Glomerular endothelial cell (primary cell): ENCODE measurements around the gene FAAP20. TPM values are rescaled to one million over a fixed set of nuclear protein-coding genes. Genes with fewer than 3 reads are reported as not detected.

ENCODE experiments used
- DNase-seq: peaks from one replicate; pipeline ENCODE4 v3.0.0-alpha.2; 2011; ENCODE audit warnings: low read depth, low spot score; ENCODE audit errors: extremely low read depth
- total RNA-seq: library from RNA; depleted of rRNA; stranded (reverse); fragments of >200 nt; gene quantifications from 2 replicates; pipeline ENCODE4 v1.2.3, GENCODE V29; 2015

The FAAP20 gene
- total RNA-seq, 1 donor from 2014 or later = 56.9 TPM

DNA sequence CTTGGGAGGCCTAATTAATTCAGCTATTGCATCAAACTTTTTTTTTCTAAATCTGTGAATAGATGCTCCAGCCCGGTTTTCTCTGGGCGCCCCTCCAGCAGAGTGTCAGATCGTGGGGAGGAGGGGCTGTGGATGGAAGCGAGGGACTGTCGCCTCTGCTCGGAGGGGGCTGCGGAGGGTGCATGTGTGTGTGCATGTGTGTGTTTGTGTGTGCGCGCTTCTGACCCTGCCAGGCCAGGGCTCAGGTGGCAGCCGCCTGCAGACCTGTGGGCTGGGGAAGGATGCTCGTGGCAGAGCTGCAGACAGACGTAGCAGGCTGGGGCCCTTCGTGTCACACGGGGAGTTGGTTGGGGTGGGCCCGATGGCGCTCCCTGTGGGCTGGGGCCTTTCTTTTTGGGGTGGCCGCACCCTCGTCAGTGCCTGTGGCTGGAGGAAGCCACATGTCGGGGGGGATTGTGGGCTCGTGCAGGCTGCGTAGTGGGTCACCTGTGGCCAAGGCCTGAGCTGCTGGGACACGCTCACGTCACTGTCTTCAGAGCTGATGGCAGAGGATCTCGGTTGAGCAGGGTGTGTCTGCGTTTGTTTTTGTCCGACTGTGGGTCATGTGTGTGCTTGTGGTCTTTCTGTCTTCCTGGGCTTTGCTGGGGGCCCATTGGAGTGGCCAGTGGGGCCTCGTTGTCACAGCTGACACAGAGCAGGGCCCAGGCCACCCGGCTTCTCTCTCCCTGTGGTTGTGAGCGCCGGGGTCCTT, 36.4 kb upstream of the FAAP20 start:
- DNase-seq = no peak

DNA sequence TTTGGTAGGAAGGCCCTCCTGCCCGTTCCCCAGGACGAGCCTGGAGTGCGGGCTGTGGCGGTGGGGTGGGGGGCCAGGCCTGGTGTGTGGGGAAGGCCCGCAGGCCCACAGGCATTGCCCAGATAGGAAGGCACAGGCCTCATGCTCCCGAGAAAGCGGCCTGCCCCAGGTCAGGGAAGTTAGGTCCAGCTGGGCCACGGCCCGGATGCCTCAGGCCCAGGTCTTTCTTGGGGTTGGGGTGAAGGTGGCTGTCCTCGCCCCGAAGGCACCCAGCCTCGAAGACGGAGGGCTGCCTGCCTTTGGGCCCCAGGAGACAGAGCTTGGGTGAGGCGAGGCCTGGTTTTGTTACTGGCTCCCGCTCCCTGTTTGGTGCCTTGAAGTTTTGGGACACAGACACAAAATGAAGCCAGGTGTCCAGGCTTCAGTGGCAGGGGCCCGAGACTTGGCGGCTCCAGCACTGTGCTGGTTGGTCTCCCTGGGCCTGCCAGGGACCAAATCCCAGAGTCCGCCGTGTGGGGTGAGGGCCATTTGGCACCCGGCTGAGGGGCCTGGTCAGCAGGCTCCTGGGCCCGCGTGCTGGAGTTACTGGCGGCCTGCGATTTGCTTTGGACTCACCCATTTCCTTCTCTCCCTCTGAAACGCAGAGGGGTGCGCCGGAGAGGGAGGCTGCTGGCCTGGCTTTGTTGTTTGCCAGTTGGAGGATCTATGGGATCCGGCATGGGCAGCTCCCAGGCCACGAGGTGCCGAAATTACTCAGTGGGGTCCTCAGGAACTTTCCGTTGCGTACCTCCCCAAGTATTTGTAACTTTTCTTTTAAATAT, 35.5 kb upstream of the FAAP20 start:
- DNase-seq = no peak

DNA sequence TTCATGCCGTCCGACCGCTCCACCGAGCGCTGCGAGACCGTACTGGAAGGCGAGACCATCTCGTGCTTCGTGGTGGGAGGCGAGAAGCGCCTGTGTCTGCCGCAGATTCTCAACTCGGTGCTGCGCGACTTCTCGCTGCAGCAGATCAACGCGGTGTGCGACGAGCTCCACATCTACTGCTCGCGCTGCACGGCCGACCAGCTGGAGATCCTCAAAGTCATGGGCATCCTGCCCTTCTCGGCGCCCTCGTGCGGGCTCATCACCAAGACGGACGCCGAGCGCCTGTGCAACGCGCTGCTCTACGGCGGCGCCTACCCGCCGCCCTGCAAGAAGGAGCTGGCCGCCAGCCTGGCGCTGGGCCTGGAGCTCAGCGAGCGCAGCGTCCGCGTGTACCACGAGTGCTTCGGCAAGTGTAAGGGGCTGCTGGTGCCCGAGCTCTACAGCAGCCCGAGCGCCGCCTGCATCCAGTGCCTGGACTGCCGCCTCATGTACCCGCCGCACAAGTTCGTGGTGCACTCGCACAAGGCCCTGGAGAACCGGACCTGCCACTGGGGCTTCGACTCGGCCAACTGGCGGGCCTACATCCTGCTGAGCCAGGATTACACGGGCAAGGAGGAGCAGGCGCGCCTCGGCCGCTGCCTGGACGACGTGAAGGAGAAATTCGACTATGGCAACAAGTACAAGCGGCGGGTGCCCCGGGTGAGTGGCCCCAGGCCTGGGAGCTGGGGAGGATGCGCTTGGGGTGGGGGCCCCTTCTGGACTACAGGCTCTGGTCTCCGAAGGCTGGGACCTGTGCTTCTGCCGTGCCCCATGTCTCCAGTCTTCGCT, 34.7 kb upstream of the FAAP20 start:
- no peak for DNase-seq

DNA sequence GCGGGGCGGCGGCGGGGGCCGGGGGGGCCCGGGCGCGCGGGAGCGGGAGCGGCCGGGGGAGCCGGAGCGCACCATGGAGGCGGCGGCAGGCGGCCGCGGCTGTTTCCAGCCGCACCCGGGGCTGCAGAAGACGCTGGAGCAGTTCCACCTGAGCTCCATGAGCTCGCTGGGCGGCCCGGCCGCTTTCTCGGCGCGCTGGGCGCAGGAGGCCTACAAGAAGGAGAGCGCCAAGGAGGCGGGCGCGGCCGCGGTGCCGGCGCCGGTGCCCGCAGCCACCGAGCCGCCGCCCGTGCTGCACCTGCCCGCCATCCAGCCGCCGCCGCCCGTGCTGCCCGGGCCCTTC, 34.1 kb upstream of the FAAP20 start:
- no peak for DNase-seq

DNA sequence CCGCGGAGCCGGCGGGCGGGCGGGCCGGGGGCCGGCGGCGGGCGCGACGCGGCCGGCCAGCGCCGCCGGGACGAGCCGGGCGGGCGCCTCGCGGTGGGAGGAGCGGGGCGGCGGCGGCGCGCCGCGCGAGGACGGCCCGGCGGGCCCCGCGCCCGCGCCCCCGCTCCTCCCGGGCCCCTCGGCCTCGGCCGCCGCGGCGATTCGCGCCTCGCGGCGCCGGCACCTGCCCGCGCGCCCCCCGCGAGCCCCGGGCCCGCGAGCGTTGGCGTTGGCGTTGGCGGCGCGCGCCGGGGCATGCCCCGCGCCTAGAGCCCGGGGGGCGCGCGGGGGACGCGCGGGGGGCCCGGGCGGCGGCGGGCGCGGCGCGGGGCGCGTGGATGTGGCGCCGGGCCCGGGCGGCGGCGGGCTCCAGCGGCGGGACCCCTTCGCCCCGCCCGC, 33.6 kb upstream of the FAAP20 start, which contains the start of gene SKI:
TSS of gene SKI (plus strand) at position 163 of the 438 bp plus-strand sequence. CDS start 448 bp downstream, outside the sequence.
- DNase-seq = no peak

DNA sequence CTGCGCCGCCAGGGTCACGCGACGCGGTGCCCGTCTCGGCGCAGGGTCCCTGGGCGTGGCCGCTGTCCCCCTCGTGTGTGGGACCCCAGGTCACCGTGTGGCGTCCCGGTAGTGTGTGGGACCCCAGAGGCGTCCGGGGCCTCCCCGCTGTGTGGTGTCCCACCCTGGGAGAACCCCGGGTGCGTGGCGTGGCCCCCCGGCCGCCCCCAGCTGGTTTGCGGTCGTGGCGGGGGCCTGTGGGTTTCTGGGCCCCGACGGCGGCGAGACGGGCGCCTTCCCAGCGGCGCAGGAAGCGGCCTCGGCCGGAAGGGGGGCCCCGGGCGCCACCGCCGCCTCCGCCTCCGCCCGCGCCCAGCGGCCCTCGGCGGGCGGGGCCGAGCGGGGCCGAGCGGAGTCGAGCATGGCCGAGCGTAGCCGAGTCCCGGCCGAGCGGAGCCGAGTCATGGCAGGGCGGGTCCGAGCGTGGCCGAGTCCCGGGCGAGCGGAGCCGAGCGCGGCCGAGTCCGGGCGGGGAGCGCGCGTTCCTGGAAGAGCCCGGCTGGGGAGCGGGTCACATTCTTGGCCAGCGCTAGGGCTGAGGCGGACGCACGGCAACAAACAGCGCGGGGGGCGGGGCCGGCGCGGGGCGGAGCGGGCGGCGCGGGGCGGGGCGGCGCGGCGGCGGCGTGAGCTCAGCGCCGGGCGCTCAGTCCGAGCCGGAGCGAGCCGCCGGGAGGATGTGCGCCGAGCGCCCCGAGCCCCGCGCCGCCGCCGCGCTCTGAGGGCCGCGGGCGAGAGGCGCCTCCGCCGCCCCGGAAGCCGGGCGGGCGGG, 33.0 kb upstream of the FAAP20 start:
- DNase-seq = no peak

DNA sequence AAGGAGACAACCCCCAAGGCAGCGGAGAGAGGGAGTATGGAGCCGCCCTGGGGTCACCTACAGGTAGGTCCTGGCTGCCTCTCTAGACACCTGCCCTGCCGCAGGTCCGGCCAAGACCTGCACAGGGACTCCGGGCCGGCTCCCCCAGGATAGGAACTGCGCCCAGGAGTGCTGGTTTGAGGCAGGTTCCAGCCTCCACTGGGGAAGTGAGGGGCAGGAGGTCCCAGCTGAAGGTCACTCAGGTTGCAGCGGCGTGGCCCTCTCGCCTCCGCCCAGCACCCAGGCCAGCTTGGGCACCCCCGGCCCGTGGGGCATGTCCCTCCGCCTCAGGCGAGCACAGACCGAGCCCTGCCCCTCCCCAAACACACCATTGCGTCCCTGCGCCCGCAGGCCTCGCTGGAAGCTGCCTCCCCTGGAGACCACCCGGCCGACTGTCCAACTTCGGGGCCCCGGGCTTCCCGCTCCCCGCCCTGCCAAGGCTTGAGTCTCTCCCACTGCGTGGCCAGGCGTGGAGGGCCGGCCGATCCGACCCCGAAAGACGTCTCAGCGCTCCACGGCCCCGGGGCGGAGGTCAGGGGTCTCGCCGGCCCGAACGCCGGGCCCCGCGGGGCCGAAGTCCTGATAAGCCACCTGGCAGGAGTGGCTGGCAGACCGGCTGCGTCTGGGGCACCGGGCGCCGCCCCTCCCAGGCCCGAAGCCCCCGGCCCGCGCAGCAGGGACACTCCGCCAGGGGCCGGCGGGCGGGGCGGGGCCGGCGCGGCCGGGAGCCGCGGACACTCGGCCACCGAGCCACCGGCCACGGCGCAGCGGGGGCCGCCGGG, 32.2 kb upstream of the FAAP20 start:
- no peak for DNase-seq

DNA sequence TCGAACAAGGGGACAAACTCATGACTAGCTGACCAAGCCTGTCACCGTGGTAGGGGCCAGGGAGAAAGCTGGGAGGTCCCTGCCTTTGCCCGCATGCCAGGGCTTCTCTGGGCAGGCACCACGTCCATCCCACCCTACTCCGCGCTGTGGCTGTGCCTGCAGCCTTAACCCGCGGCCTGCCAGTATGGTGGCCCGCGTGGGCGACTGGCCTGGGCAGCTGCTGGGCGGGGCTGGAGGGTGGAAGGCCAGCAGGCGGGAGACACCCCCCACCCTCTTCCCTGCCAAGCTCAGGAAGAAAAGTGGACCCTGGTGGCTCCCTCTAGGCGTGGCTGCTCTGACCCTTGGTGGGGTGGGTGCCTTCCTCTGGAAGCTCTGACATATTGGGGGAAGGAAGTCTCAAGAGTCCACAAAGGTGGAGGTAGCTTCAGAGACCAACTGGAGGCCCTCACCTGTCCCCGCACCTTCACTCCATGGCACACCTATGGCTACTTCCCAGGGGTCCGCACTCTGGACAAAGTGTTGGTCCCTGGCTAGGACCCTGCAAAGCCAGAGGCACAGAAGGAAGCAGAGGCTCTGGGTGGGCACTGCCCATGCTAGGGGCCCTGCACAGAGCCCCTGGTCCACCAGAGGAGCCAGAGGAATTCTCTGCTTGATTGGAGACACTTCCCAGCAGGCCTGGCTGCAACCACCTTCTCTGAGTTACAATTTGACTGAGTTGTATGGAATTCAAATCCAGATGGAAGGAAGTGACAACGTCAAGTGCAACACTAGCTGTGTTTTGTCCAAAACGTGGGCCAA, 30.3 kb upstream of the FAAP20 start:
- DNase-seq = no peak

DNA sequence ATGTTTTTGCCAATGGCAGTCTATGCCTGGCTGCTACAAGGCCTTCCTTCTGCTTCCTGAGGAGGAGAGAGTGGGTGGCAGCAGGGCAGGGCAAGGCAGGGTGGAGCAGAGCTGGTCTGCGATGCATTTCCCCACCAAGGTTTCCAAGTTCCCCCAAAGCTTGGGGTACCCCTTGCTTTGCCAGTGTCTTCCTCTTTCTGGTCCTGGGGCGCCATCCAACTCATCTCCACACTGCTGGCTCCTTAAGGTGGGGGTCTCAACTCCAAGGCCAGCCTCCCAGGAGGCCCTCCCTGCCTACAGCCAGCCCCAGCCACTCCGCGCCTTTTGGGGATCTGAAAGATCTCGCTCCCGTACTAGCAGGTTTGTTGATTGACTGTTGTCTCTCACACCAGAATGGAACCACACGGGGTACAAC, 29.6 kb upstream of the FAAP20 start:
- no peak for DNase-seq

DNA sequence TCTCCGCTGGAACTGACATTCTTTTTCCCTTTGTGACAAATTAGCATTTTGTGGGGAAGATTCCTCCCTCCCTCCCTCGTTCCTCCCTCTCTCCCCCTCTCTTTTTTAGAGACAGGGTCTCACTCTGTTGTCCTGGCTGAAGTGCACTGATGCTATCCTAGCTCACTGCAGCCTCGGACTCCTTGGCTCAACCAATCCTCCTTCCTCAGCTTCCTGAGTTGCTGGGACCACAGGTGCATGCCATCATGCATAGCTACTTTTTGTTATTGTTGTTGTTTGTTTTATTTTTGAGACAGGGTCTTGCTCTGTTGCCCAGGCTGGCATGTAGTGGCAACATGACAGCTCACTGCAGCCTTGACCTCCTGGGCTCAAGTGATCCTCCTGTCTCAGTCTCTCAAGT, 26.7 kb upstream of the FAAP20 start:
- no peak for DNase-seq

DNA sequence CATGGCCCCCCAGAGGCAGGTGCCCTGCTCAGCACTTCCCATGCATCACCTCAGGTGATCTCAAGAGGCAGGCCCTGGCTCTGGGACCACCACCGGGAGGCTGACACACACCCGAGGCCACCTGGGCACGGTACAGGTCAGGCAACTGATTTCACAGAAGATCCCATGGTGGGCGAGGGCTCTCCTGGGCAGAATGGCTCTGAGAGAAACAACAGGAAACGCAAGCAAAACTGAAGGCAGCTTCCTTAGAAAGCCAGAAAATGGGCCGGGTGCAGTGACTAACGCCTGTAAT, 22.1 kb upstream of the FAAP20 start:
- no peak for DNase-seq

DNA sequence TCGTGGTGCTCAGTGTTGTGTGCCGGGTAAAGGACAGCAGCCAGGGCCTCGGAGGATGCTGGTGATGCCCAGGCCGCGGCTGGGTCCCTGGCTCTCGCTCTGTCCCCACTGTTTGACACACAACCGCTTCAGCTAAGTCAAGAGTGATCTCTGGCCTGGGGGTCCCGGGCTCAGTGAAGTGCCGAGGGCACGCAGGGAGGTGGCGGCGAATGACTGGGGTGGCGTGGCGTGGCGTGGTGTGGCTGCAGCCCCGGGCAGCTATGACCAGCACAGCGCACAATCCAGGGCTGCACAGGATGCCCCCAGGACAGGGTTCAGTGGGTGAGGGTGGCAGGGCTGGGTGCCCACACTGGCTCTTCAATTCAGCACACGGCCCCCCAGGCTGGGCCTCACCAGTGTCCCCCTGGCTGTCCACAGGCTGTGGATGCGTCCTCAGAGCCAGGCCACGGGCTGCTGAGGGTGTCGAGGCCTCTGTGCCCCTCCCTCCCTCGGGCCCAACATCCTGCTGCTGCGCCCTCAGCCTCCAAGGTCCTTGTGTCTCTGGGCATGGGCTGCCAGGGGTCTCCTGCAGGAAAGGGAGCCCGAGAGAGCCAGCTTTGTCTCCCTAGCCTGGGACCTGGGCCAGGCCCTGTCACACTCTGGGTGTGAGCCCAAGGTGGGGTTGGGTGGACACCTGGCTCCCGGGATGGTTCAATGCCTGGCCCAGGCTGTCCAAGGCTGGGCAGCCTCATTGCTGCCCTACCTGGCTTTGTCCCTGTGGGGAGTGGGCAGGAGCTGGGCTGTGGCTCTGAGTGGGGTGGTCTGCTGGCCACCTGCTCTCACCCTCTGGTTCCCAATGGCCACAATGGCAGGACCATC, 21.6 kb upstream of the FAAP20 start:
- no peak for DNase-seq

DNA sequence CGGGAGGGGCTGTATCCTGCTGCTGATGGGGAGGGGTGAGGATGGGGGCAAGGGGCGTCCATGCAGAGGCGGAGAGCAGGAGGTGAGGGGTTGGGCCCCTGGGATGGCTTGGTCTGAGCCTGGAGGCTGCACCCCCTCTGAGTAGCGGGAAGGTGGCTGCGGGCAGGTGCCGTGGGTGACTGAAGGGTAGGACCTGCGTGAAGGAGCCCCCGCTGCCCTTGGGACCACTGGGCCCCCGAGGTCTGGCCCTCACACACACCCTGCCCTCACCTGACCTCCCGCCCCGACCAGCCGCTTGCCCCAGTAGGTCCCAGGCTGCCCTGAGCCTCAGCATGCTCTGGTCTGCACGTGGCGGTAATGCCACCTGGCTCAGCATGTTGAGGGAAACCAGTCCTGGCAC, 20.8 kb upstream of the FAAP20 start:
- no peak for DNase-seq

DNA sequence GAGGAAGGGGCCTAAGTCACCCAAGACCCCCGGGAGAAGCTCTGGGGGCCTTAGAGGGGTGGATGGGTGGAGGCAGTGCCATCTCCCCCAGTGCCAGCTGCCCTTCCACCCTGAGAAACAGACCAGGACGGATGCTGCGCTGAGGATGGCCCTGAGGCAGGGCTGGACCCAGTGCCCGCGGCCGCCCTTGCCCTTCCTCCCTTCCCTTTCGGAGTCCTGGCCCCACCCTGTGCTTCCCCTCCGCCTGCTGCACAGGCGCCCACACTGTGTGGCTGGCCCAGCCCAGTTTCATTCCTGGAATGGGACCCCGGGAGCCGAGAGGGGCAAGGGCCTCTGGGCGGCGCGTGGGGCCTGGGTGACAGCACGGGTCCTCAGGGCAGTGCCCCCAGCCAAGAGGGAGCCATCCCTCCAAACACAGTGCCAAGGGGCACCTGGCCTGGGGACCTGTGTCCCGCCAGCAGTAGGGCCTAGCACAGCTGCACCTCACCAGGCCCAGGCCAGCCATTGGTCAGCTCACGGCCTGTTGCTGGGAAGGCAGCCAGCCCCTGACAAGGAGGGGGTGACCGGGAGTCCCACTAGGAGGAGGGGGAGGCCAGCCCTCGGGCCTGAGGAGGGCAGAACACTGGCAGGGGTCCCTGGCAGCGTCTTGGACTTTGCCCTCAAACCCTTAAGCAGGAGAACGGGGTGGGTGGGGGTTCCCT, 20.1 kb upstream of the FAAP20 start:
- DNase-seq = no peak

DNA sequence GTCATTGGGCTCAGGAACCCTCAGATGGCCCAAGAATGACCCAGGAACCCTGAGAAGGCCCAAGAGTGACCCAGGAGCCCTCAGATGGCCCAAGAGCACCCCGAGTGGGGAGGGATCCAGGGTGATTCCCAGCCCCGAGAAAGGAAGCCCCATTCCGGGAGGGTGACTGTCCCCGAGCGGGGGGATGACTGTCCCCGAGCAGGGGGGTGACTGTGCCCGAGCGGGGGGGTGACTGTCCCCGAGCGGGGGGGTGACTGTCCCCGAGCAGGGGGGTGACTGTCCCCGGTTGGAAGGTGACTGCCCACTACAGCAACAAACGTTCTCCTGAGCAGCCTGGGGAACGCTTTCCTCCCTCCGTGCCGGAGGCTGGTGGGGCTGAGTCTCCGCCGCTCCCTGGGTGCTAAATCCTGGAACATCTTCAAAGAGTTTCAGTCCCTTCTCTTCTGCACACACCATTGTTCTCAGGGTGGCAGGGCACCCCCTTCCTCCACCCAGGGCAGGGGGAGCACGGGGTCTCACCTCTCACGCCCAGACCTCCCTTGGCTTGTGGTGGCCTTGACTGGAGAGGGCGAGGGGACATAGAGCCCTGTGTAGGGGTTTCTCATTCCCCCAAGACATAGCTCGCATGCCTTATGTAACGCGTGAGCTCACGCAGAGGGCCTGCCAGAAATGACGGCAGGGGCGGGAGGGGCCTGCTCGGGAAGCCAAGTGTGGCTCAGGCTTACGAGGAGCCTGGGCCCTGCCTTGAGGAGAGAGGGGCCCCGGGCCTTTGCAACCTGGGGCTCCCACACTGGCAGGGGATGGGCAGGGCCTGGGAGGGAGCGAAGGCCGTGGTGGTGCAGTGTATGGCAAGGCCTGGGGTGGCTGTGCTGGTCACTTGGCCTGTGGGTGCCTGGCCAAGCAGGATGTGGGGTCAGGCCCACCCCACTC, 19.3 kb upstream of the FAAP20 start:
- no peak for DNase-seq
